ENCODE results near the gene NLRP8. TPM values are rescaled to one million over a fixed set of nuclear protein-coding genes. Genes with fewer than 3 reads are reported as not detected.

The NLRP8 gene
- total and polyA plus RNA-seq, 5 donors = not detected

Other genes starting within 250 kb of the NLRP8 start
- not detected for gene NLRP9, start 209.4 kb upstream of the NLRP8 start, total RNA-seq
- gene NLRP9, start 209.4 kb upstream of the NLRP8 start, polyA plus RNA-seq = not detected
- not detected for gene RFPL4A, start 188.7 kb upstream of the NLRP8 start, total RNA-seq
- gene RFPL4A, start 188.7 kb upstream of the NLRP8 start, polyA plus RNA-seq = not detected
- gene RFPL4AL1, start 178.7 kb upstream of the NLRP8 start, total RNA-seq = not detected
- not detected for gene RFPL4AL1, start 178.7 kb upstream of the NLRP8 start, polyA plus RNA-seq
- not detected for gene NLRP11, start 115.8 kb upstream of the NLRP8 start, total RNA-seq
- gene NLRP11, start 115.8 kb upstream of the NLRP8 start, polyA plus RNA-seq = not detected
- gene NLRP4, start 111.3 kb upstream of the NLRP8 start, total RNA-seq = not detected
- gene NLRP4, start 111.3 kb upstream of the NLRP8 start, polyA plus RNA-seq = not detected
- not detected for gene NLRP13, start 15.5 kb upstream of the NLRP8 start, total RNA-seq
- not detected for gene NLRP13, start 15.5 kb upstream of the NLRP8 start, polyA plus RNA-seq
- not detected for gene NLRP5, start 38.9 kb downstream of the NLRP8 start, total RNA-seq
- gene NLRP5, start 38.9 kb downstream of the NLRP8 start, polyA plus RNA-seq = not detected
- 10 to 100 TPM; 22.0 to 29.2 (median 26.2) TPM for gene ZNF787, start 173.5 kb downstream of the NLRP8 start, total RNA-seq
- gene ZNF787, start 173.5 kb downstream of the NLRP8 start, polyA plus RNA-seq = 25.4 TPM
- 10 to 100 TPM; 19.3 to 29.3 (median 23.1) TPM for gene ZNF444, start 193.5 kb downstream of the NLRP8 start, total RNA-seq
- gene ZNF444, start 193.5 kb downstream of the NLRP8 start, polyA plus RNA-seq = 20.0 TPM
- gene GALP, start 228.2 kb downstream of the NLRP8 start, total RNA-seq = not detected
- not detected for gene GALP, start 228.2 kb downstream of the NLRP8 start, polyA plus RNA-seq
- gene ZSCAN5B, start 250.0 kb downstream of the NLRP8 start, total RNA-seq = not detected
- gene ZSCAN5B, start 250.0 kb downstream of the NLRP8 start, polyA plus RNA-seq = not detected